Measurements from ENCODE around the gene MUL1.
"Not testable (repeated sequence)": the region's sequence is repeated elsewhere in the genome, so short reads cannot be mapped to it uniquely, and the experiment has no call there.

MUL1 gene

GRCh38 chr1:20511518-20512428 lies 3.8 kb upstream of the MUL1 start:
- DNase-seq (ENCODE audit: low read depth): no peak

- DNase-seq (ENCODE audit: low read depth): no peak
Observed at GRCh38 chr1:20508411-20508771, 440 bp upstream of the MUL1 start.

GRCh38 chr1:20507248-20507563 lies 745 bp downstream of the MUL1 start:
- DNase-seq (ENCODE audit: low read depth): no peak

- no peak for DNase-seq (ENCODE audit: low read depth)
Observed at GRCh38 chr1:20505488-20505887, 2.5 kb downstream of the MUL1 start.

GRCh38 chr1:20500716-20501115 lies 7.2 kb downstream of the MUL1 start:
- no peak for DNase-seq (ENCODE audit: low read depth)

GRCh38 chr1:20499718-20500117 lies 8.2 kb downstream of the MUL1 start:
- DNase-seq (ENCODE audit: low read depth): no peak

- DNase-seq (ENCODE audit: low read depth): no peak
Observed at GRCh38 chr1:20499105-20499504, 8.8 kb downstream of the MUL1 start.

GRCh38 chr1:20498116-20498515 lies 9.8 kb downstream of the MUL1 start:
- no peak for DNase-seq (ENCODE audit: low read depth)

GRCh38 chr1:20497506-20497905 lies 10.4 kb downstream of the MUL1 start:
- no peak for DNase-seq (ENCODE audit: low read depth)

- DNase-seq (ENCODE audit: low read depth): not testable (repeated sequence)
Observed at GRCh38 chr1:20496725-20497383, 11.1 kb downstream of the MUL1 start.

GRCh38 chr1:20496241-20496661 lies 11.7 kb downstream of the MUL1 start:
- DNase-seq (ENCODE audit: low read depth): no peak

GRCh38 chr1:20495661-20496060 lies 12.3 kb downstream of the MUL1 start:
- no peak for DNase-seq (ENCODE audit: low read depth)

- no peak for DNase-seq (ENCODE audit: low read depth)
Observed at GRCh38 chr1:20494609-20495311, 13.2 kb downstream of the MUL1 start.

GRCh38 chr1:20493839-20494608 lies 13.9 kb downstream of the MUL1 start:
- peak; percentile 71 for DNase-seq (ENCODE audit: low read depth)

- DNase-seq (ENCODE audit: low read depth): no peak
Observed at GRCh38 chr1:20493309-20493708, 14.6 kb downstream of the MUL1 start.

- no peak for DNase-seq (ENCODE audit: low read depth)
Observed at GRCh38 chr1:20492751-20493150, 15.2 kb downstream of the MUL1 start.

GRCh38 chr1:20491866-20492265 lies 16.1 kb downstream of the MUL1 start:
- DNase-seq (ENCODE audit: low read depth): no peak

- no peak for DNase-seq (ENCODE audit: low read depth)
Observed at GRCh38 chr1:20491178-20491577, 16.8 kb downstream of the MUL1 start.

GRCh38 chr1:20487236-20487590 lies 20.7 kb downstream of the MUL1 start:
- DNase-seq (ENCODE audit: low read depth): no peak

GRCh38 chr1:20486457-20487235 lies 21.3 kb downstream of the MUL1 start:
- no peak for DNase-seq (ENCODE audit: low read depth)
